Measurements from ENCODE around the gene SLC39A9.

The SLC39A9 gene, protein sequence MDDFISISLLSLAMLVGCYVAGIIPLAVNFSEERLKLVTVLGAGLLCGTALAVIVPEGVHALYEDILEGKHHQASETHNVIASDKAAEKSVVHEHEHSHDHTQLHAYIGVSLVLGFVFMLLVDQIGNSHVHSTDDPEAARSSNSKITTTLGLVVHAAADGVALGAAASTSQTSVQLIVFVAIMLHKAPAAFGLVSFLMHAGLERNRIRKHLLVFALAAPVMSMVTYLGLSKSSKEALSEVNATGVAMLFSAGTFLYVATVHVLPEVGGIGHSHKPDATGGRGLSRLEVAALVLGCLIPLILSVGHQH
- 43.0 to 115 (median 81.3) reads per million in 9 experiments for total RNA-seq

DNA sequence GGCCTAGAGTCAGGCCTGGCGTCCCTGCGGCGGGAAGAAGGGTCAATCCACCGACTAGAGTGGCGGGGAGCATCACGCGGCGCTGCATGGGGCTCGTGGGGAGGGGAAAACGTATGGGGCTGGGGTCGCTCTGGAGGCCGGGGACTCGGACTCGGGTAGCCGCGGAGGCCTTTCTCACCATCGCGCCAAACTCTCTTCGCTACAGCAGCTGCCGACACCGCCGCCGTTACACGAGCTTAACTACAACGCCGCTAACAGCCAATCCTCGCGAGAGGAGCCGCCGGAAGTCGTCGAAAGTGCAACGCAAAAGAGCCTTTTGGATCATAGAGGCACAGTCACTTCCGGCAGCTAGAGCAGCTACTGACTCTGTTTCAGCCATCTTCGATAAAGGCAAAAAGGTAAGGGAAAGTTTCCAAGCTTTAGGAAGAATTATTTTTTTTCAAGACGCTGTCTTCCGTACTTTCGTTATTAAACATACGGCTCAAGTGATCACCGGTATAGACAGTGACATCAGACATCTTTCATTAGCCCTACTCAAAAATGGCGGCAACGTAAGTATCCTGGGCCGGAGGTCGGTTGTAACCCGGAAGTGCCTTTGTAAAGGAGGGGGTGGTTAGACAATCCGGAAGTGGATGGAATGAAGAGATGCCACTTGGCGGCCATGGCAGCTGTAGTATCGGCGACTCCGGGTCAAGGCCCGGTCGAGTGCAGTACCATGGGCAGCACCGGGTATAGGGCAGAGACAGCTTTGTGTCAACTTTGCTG is at the start of gene SLC39A9, which contains the start of gene ERH:
Gene SLC39A9, plus strand, starts transcription at position 640 of the 765 bp plus-strand sequence. CDS start 678 bp downstream, outside the sequence.
Gene ERH, minus strand, starts transcription at position 247 of the 765 bp plus-strand sequence. Its CDS starts 66 bp downstream, at position 181.
- Mint-ChIP-seq H3K36me3 (ENCODE audit: insufficient read depth) (peaks cover 58% of the 10 kb centered on the region), H3K4me1 (ENCODE audit: low read depth in 2 of 2) (peaks cover 23 to 58% of the 10 kb centered on the region in 2 donors), H3K27me3 (no peaks in the 10 kb centered on the region), H3K9me3 (no peaks in the 10 kb centered on the region), H3K4me3 (peak within 1 kb of the TSS; percentile 93 to 95), H3K27ac (peak within 1 kb of the TSS; percentile 99 to 100)
- ATAC-seq (replicated peaks) (peak; percentile 86), DNase-seq (peak; percentile 91 to 93 (median 93))

DNA sequence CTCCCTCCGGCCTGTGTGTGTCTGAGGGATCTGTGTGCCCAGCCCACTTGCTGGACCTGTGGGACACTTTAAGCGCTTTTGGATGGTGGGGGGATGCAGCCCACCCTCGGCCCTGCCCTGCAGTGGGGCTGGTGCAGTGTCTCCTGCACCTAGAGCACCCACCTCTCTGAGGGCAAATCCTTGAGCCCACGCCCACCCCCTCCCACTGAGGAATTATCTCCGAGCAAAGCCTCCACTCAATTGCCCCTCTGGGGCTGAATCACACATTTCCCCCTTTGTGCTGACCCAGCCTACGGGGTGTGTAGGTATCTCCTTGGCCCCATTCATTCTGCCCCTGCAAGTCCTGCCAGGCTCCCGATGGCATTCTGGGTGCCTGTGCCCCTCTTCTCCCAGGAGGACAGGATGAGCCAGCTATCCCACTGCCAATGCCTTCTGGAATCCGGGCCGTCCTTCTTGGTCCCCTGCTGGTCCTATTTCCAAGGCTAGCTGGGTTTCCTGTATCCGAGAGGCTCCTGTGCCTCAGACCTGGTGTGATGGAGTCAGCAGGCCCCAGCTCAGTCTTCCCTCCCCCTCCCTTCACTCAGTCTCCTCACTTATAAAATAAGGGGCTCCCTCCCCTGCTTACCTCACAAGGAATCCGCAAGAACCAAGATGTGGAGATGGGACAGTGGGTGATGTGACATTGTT is 49.3 kb upstream of the SLC39A9 start:
- no peaks in the 10 kb centered on the region for H3K36me3 Mint-ChIP-seq (ENCODE audit: insufficient read depth)
- no peak for DNase-seq
- no peaks in the 10 kb centered on the region for H3K9me3 Mint-ChIP-seq
- no peak for ATAC-seq (replicated peaks)
- H3K4me1 Mint-ChIP-seq (ENCODE audit: low read depth in 2 of 2) = peaks cover 5 to 6% of the 10 kb centered on the region in 2 donors
- peak overlapping the region in 1 of 2 donors; percentile 38 for H3K27ac Mint-ChIP-seq
- no peak overlapping the region for H3K4me3 Mint-ChIP-seq
- peaks cover 10 to 39% of the 10 kb centered on the region in 2 donors for H3K27me3 Mint-ChIP-seq

DNA sequence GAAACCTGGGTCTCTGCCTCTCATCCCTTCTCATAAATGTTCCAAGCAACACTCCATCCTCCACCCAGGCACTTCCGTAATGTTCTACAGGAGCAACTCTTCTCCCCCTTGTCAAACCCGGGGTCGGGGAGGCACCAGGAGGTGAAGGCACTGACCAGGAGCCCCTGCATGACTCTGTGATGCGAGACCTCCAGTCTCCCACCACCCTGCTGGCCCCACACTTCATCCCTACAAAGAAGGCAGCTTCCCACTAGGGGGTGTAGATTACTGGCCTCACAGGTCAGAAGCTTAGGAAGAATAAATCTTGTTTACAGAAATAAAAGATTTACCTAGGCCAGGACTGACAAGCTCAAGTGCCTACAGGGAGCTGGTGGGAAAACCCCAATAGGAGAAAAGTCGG is 47.6 kb upstream of the SLC39A9 start:
- no peak for DNase-seq
- H3K9me3 Mint-ChIP-seq = no peaks in the 10 kb centered on the region
- peaks cover 12 to 18% of the 10 kb centered on the region in 2 donors for H3K4me1 Mint-ChIP-seq (ENCODE audit: low read depth in 2 of 2)
- H3K36me3 Mint-ChIP-seq (ENCODE audit: insufficient read depth) = no peaks in the 10 kb centered on the region
- ATAC-seq (replicated peaks) = no peak
- H3K27ac Mint-ChIP-seq = no peak overlapping the region
- no peak overlapping the region for H3K4me3 Mint-ChIP-seq
- peaks cover 10 to 39% of the 10 kb centered on the region in 2 donors for H3K27me3 Mint-ChIP-seq

DNA sequence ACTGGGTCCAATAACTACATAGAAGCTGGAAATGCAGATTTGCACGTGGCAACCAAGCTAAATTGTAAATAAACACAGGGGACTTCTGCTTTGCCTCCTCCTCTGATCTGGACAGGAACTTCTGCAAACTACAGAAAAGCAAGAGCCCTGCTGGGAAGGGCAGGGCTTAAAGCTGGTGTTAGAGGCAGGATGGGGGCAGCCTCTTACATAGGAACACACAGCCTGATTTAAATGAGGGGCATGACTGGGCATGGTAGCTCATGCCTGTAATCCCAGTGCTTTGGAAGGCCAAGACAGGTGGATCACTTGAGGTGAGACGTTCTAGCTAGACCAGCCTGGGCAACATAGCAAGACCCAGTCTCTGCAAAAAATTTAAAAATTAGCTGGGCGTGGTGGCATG is 47.1 kb upstream of the SLC39A9 start:
- Mint-ChIP-seq H3K4me1 (ENCODE audit: low read depth in 2 of 2) (peaks cover 12 to 18% of the 10 kb centered on the region in 2 donors), H3K4me3 (no peak overlapping the region), H3K9me3 (no peaks in the 10 kb centered on the region)

DNA sequence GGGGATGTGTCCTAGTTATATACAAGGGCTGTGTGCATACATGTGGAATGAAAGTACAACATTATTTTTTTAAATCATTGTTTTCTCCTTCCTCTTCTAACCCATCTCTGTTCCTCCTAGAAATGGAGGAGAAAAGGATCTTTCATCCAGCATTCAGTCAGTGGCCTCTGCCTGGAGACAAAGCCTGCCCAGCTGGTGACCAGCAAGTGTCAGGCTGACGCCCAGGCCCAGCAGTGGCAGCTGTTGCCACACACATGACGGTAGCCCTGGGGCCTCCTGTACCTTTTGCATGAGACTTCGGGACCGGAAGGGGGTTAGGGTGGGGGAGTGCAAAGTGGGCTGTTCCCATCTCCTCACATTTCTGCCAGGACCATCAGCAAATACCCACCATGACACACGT is 46.6 kb upstream of the SLC39A9 start:
- no peak overlapping the region for H3K27ac Mint-ChIP-seq
- ATAC-seq (replicated peaks) (no peak), DNase-seq (no peak)
- H3K9me3 Mint-ChIP-seq = no peaks in the 10 kb centered on the region
- peaks cover 10 to 39% of the 10 kb centered on the region in 2 donors for H3K27me3 Mint-ChIP-seq
- H3K4me1 Mint-ChIP-seq (ENCODE audit: low read depth in 2 of 2) = peaks cover 12 to 18% of the 10 kb centered on the region in 2 donors
- H3K36me3 Mint-ChIP-seq (ENCODE audit: insufficient read depth) = no peaks in the 10 kb centered on the region
- no peak overlapping the region for H3K4me3 Mint-ChIP-seq

More for the DNA sequence above, 47.1 kb upstream of the SLC39A9 start:
- ATAC-seq (replicated peaks) = no peak
- H3K27ac Mint-ChIP-seq = no peak overlapping the region
- no peaks in the 10 kb centered on the region for H3K36me3 Mint-ChIP-seq (ENCODE audit: insufficient read depth)
- H3K27me3 Mint-ChIP-seq = peaks cover 10 to 39% of the 10 kb centered on the region in 2 donors
- DNase-seq = no peak

DNA sequence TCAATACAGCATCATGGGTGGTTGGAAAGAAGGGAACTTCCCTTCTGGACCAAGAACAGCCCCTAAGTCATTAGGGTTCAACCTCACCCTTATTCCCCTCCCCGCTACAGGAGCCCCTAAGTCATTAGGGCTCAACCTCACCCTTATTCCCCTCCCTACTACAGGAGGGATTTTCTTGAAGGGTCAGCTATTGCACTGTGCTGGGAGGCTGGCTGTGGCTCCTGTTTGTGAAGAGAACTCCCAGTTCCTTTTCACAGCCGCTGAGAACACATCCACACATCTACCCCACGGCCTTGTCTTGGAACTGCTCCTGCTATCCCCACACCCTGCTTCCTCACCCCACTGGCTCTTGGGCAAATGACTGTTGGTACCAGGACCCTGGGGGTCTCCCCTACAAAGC is 45.3 kb upstream of the SLC39A9 start:
- ATAC-seq (replicated peaks) = no peak
- Mint-ChIP-seq H3K36me3 (ENCODE audit: insufficient read depth) (no peaks in the 10 kb centered on the region), H3K27ac (no peak overlapping the region), H3K9me3 (no peaks in the 10 kb centered on the region), H3K4me3 (no peak overlapping the region), H3K27me3 (peaks cover 6 to 36% of the 10 kb centered on the region in 2 donors), H3K4me1 (ENCODE audit: low read depth in 2 of 2) (peaks cover 12 to 18% of the 10 kb centered on the region in 2 donors)
- DNase-seq = no peak

DNA sequence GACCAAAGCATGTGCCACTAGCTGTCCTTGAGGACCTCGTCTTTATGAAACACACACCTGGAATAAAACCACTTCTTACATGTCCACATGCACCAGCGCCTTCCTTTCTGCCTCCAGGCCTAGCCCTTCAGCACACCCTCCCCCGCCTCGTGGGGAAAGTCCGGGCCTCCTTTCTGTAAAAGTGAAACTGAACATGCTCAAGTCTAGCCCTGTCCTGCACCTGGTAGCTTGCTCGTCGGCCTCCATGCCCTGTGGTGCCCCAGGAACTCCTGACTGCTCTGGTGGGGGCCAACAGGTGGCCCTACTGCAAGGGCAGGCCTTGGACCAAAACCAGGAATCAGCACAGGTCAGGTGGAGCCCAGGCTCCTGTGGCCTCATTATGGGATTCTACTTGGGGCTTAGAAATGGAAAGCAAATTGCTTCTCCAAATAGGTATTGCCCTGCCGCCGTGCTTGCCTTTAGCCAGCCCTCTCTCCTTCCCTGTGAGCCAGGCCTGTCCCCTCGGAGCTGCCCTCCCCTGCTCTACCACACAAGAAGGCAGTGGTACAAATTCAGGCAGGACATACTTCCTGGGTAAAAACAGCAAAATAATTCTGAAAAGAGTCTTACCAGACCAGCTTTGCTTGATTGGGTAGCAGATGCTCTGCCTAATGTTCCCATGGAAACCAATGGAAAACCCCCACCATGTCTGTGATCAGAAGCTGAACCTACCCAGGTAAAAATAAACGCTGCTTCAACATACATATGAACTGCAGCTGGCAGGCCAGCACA is 43.9 kb upstream of the SLC39A9 start:
- peaks cover 12 to 18% of the 10 kb centered on the region in 2 donors for H3K4me1 Mint-ChIP-seq (ENCODE audit: low read depth in 2 of 2)
- peak overlapping the region; percentile 80 to 89 for H3K27ac Mint-ChIP-seq
- ATAC-seq (replicated peaks) (peak; percentile 92), DNase-seq (peak; percentile 23 to 29 (median 27))
- H3K27me3 Mint-ChIP-seq = peaks cover 14 to 42% of the 10 kb centered on the region in 2 donors
- H3K9me3 Mint-ChIP-seq = no peaks in the 10 kb centered on the region
- no peaks in the 10 kb centered on the region for H3K36me3 Mint-ChIP-seq (ENCODE audit: insufficient read depth)
- H3K4me3 Mint-ChIP-seq = peak overlapping the region; percentile 66 to 69

DNA sequence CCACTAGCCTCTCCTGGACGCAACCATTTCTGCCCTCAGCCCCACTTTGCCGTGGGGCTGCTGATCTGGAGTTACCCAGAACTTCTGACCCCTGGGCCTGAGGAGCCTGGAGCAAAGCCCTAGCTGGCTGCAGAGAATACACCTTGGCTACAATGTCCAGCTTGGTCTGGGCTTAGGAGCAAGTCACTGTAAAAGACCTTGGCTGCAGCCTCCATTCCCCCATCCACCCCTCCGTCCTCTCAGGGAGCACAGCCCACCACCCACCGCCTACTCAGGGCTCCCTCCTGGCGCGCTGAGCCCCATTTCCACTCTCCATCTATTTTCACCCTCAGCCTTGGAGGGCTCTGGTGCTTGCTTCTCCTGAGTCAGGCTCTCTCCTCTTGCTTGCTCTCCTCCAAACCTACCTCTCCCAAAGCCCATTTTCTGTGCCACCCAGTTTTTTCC is 43.3 kb upstream of the SLC39A9 start:
- Mint-ChIP-seq H3K9me3 (no peaks in the 10 kb centered on the region), H3K4me1 (ENCODE audit: low read depth in 2 of 2) (peaks cover 12 to 18% of the 10 kb centered on the region in 2 donors), H3K36me3 (ENCODE audit: insufficient read depth) (no peaks in the 10 kb centered on the region), H3K4me3 (peak overlapping the region in 1 of 2 donors; percentile 66), H3K27me3 (peaks cover 14 to 40% of the 10 kb centered on the region in 2 donors), H3K27ac (peak overlapping the region; percentile 80 to 89)
- DNase-seq = no peak
- no peak for ATAC-seq (replicated peaks)

DNA sequence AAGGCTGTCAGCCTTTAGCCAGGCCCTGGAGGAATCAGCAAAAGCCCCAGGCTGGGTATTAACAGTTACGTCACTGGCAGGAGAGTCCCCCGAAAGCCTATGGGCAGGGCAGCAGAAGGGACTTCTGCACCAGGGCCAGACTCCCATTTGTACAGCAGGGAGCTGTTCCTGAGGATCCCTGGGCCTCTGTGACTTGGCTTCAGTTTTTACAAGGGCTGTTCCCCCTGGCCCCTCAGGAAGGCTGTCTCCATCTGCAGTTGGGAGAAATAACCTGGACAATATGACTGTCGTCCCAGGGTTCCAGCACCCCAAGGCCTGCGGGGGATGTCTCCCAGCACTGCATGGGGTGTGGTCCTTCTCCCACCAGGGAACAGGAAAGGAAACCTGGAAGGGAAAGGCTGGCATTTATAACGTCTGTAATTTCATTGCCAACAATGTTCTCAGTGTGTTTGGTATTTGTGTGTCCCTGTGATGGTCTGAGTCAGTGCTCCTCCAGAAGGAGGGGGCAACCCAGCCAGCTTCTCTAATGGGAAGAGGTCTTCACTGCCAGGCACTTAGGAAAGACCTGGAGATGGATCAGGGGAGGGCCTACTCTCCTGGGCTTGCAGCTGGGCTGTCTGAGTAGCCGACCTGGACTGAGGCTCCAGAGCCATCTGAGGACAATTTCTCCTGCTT is 42.7 kb upstream of the SLC39A9 start:
- Mint-ChIP-seq H3K36me3 (ENCODE audit: insufficient read depth) (no peaks in the 10 kb centered on the region), H3K4me1 (ENCODE audit: low read depth in 2 of 2) (peaks cover 12 to 18% of the 10 kb centered on the region in 2 donors), H3K4me3 (no peak overlapping the region), H3K27me3 (peaks cover 14 to 39% of the 10 kb centered on the region in 2 donors), H3K27ac (peak overlapping the region; percentile 80 to 89), H3K9me3 (no peaks in the 10 kb centered on the region)
- DNase-seq = no peak
- ATAC-seq (replicated peaks) = no peak

DNA sequence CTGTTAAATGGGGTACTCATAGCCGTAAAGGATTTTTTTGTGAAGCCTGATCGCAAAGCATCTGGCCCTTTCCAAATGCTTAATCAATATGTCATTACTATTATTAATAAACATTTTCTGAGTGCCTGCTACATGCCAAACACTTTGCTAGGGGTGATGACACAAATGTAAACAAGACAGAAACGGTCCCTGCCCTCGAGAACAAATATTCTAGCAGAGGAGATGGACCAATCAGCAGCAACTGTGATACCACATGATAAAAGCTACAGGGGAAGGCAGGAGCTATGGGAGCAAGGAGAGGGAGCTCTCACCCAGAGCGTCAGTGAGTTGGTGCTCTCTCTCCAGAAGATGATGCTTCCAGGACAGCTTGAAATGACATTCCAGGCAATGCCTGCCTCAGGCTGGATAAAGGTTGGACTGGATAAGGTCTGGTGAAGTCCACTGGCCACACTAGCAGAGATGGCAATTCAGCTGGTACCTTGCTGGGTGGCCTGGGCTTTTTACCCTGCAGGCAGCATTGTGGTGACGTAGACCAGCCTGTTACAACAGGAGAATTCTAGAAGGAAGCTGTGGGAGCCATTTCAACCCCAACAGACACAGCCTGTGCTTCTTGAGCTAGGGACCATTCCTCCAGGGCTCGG is 41.5 kb upstream of the SLC39A9 start:
- no peak for DNase-seq
- Mint-ChIP-seq H3K27ac (peak overlapping the region in 1 of 2 donors; percentile 80), H3K27me3 (peaks cover 14 to 31% of the 10 kb centered on the region in 2 donors), H3K4me3 (no peak overlapping the region), H3K36me3 (ENCODE audit: insufficient read depth) (no peaks in the 10 kb centered on the region), H3K4me1 (ENCODE audit: low read depth in 2 of 2) (peaks cover 12 to 18% of the 10 kb centered on the region in 2 donors), H3K9me3 (no peaks in the 10 kb centered on the region)
- ATAC-seq (replicated peaks) = no peak

DNA sequence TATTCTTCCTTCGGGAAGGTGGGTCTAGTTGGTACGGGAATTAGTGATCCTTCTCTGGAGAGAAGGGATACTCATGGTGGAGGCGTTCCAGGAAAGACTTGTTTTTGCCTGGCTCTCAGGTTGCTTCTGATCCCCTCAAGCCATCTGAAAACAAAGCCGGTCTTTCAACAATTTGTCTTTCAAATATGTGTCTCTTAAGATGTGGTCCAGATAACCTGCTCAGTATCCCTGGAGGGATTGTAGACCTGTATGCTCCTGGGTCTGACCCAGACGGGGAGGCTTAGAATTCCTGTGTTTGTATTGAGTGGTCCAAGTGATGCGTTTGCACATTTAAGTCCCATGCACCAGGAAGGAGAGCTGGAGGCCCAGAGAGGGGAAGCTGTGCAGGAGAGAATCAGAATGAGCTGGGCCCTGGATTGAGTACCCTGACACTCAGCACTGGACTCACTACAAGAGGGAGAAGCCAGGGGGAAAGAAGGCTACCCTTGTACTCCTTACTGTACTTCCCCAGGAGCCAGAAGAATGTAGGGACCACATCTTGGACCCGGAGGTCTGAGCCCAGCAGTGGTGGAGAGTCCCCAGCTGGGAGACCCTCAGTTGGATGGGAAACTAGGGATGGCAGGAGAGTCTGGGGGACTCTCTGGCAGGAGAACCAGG is 40.8 kb upstream of the SLC39A9 start:
- ATAC-seq (replicated peaks) (no peak), DNase-seq (no peak)
- no peaks in the 10 kb centered on the region for H3K36me3 Mint-ChIP-seq (ENCODE audit: insufficient read depth)
- peaks cover 14 to 28% of the 10 kb centered on the region in 2 donors for H3K27me3 Mint-ChIP-seq
- H3K4me3 Mint-ChIP-seq = no peak overlapping the region
- H3K27ac Mint-ChIP-seq = no peak overlapping the region
- peaks cover 12 to 18% of the 10 kb centered on the region in 2 donors for H3K4me1 Mint-ChIP-seq (ENCODE audit: low read depth in 2 of 2)
- no peaks in the 10 kb centered on the region for H3K9me3 Mint-ChIP-seq

All from effector memory CD8-positive, alpha-beta T cell (primary cell).